K562 (cell line): ENCODE results near the gene CELSR1.

ENCODE experiments used
- ASH1L ChIP-seq: fragments of 450-650 bp; IDR thresholded peaks from 2 replicates; pipeline ENCODE4 v1.6.1; 2018; ENCODE audit warnings: borderline replicate concordance, mild to moderate bottlenecking, low read depth; ENCODE audit not compliant: partially characterized antibody
- ETV5 ChIP-seq: sonication (generic); formaldehyde crosslinking; IDR thresholded peaks from 2 replicates; pipeline ENCODE4 v1.4.0; 2020; ENCODE audit warnings: low read depth, mild to moderate bottlenecking, missing genetic modification reagents
- HCFC1 ChIP-seq: IDR thresholded peaks from 2 replicates; pipeline ENCODE4 v1.6.1; 2012; ENCODE audit warnings: low read depth, low read length, improper control_type of control experiment
- TGIF2 ChIP-seq: sonication (generic); formaldehyde crosslinking; IDR thresholded peaks from 2 replicates; pipeline ENCODE4 v1.8.1; 2022; ENCODE audit warnings: mild to moderate bottlenecking, missing genetic modification reagents, moderate library complexity
- THRAP3 ChIP-seq: fragments of 450-650 bp; IDR thresholded peaks from 2 replicates; pipeline ENCODE4 v1.6.1; 2016; ENCODE audit warnings: mild to moderate bottlenecking, inconsistent platforms, borderline replicate concordance
- ZNF140 ChIP-seq: fragments of 250-450 bp; sonication (Bioruptor Pico); IDR thresholded peaks from 2 replicates; pipeline ENCODE4 v1.8.0; 2021; ENCODE audit warnings: moderate library complexity, mild to moderate bottlenecking, inconsistent platforms
- ZNF24 ChIP-seq: fragments of 450-650 bp; IDR thresholded peaks from 2 replicates; pipeline ENCODE4 v1.6.1; 2016

DNA sequence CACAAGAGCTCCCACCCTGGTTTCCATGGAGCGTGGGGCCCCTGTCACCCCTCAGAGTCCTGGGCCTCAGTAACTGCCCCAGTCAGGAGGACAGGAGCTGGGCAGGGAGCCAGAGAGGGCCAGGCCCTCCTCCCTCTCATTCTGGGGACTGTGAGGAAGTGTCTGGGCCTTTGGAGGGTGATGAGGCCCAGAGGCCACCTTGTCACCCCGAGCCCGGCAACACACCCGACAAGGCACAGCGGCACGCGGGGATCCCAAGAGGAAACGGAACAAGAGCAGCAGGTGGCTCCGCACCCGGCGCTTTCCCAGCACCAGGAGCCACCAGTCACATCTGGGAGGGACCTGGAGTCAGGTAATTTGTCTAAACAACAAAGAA, 72.1 kb downstream of the CELSR1 start:
- TF ChIP-seq HCFC1 = no peak
- no peak for TF ChIP-seq ASH1L
- no peak for TF ChIP-seq ETV5
- TF ChIP-seq ZNF24 = no peak
- no peak for TF ChIP-seq TGIF2 (CRISPR knock-in tag)
- no peak for TF ChIP-seq THRAP3
- no peak for TF ChIP-seq ZNF140
